Colon (tissue), 2 donors: Measurements from ENCODE around the gene TLE1.

Experiments used
- FAIRE-seq: peaks from 2 replicates; lab custom pipeline; 2012; peaks lifted over from hg19 to GRCh38; lab: Jason Lieb, UNC
- donor health status: control.
- donor health status: control.

Gene TLE1

GRCh38 chr9:81686614-81687520, 2.5 kb downstream of the TLE1 start:
- no peak for FAIRE-seq

- FAIRE-seq = no peak
Measured at GRCh38 chr9:81685763-81686613, 3.4 kb downstream of the TLE1 start.

GRCh38 chr9:81684635-81685034, 4.7 kb downstream of the TLE1 start:
- FAIRE-seq = no peak

- no peak for FAIRE-seq
Measured at GRCh38 chr9:81683704-81684103, 5.6 kb downstream of the TLE1 start.

- no peak for FAIRE-seq
Measured at GRCh38 chr9:81683238-81683637, 6.1 kb downstream of the TLE1 start.

GRCh38 chr9:81682797-81683196, 6.5 kb downstream of the TLE1 start:
- no peak for FAIRE-seq

- no peak for FAIRE-seq
Measured at GRCh38 chr9:81682177-81682576, 7.2 kb downstream of the TLE1 start.

GRCh38 chr9:81680506-81680905, 8.8 kb downstream of the TLE1 start:
- FAIRE-seq = no peak

- FAIRE-seq = no peak
Measured at GRCh38 chr9:81680006-81680405, 9.3 kb downstream of the TLE1 start.

- FAIRE-seq = no peak
Measured at GRCh38 chr9:81678088-81678487, 11.3 kb downstream of the TLE1 start.

GRCh38 chr9:81676395-81676794, 13.0 kb downstream of the TLE1 start:
- no peak for FAIRE-seq

GRCh38 chr9:81673310-81673709, 16.0 kb downstream of the TLE1 start:
- FAIRE-seq = no peak

GRCh38 chr9:81671880-81672280, 17.5 kb downstream of the TLE1 start:
- FAIRE-seq = no peak

GRCh38 chr9:81669866-81670265, 19.5 kb downstream of the TLE1 start:
- FAIRE-seq = no peak

GRCh38 chr9:81669041-81669651, 20.2 kb downstream of the TLE1 start:
- no peak for FAIRE-seq

GRCh38 chr9:81666123-81666522, 23.2 kb downstream of the TLE1 start:
- no peak for FAIRE-seq

- no peak for FAIRE-seq
Measured at GRCh38 chr9:81665322-81665871, 23.9 kb downstream of the TLE1 start.

GRCh38 chr9:81664638-81665222, 24.6 kb downstream of the TLE1 start:
- FAIRE-seq = no peak

- FAIRE-seq = no peak
Measured at GRCh38 chr9:81661339-81661738, 28.0 kb downstream of the TLE1 start.

GRCh38 chr9:81656871-81657337, 32.4 kb downstream of the TLE1 start:
- no peak for FAIRE-seq

GRCh38 chr9:81656004-81656403, 33.3 kb downstream of the TLE1 start:
- no peak for FAIRE-seq

- FAIRE-seq = no peak
Measured at GRCh38 chr9:81653240-81653639, 36.1 kb downstream of the TLE1 start.
